Smooth muscle cell (in vitro differentiated cells): ENCODE measurements around the gene GRK6. TPM values are rescaled to one million over a fixed set of nuclear protein-coding genes. Genes with fewer than 3 reads are reported as not detected.

Experiments
- DNase-seq: peaks from one replicate; lab custom pipeline; 2025; ENCODE audit not compliant: unreplicated experiment; lab: John Stamatoyannopoulos, UW
- H2AFZ ChIP-seq: fragments of 200-600 bp; sonication (generic); 2 replicates; pipeline ENCODE4 v1.6.0; 2016; ENCODE audit warnings: antibody characterized with exemption, low read depth, mild to moderate bottlenecking
- H3F3A ChIP-seq: fragments of 200-600 bp; sonication (generic); 2 replicates; pipeline ENCODE4 v1.6.0; 2017; ENCODE audit warnings: antibody characterized with exemption, low read depth
- H3K27ac ChIP-seq: fragments of 200-600 bp; sonication (generic); 2 replicates; pipeline ENCODE4 v1.5.1; 2016; ENCODE audit warnings: low read depth, mild to moderate bottlenecking
- H3K27me3 ChIP-seq: fragments of 200-600 bp; sonication (generic); 2 replicates; pipeline ENCODE4 v1.6.1; 2016; ENCODE audit warnings: low read depth, mild to moderate bottlenecking
- H3K36me3 ChIP-seq: fragments of 200-600 bp; sonication (generic); 2 replicates; pipeline ENCODE4 v1.5.1; 2016; ENCODE audit warnings: low read depth
- H3K4me1 ChIP-seq: fragments of 200-600 bp; sonication (generic); 2 replicates; pipeline ENCODE4 v1.5.1; 2016; ENCODE audit warnings: low read depth
- H3K4me2 ChIP-seq: fragments of 200-600 bp; sonication (generic); 2 replicates; pipeline ENCODE4 v1.6.0; 2016; ENCODE audit warnings: mild to moderate bottlenecking
- H3K4me3 ChIP-seq: fragments of 200-600 bp; sonication (generic); 2 replicates; pipeline ENCODE4 v1.5.1; 2016; ENCODE audit warnings: mild to moderate bottlenecking
- H3K79me2 ChIP-seq: fragments of 200-600 bp; sonication (generic); 2 replicates; pipeline ENCODE4 v1.6.0; 2016; ENCODE audit warnings: low read depth, mild to moderate bottlenecking
- H3K9ac ChIP-seq: fragments of 200-600 bp; sonication (generic); 2 replicates; pipeline ENCODE4 v1.6.0; 2016; ENCODE audit warnings: low read depth
- H3K9me3 ChIP-seq: fragments of 200-600 bp; sonication (generic); replicated peaks from 2 replicates; pipeline ENCODE4 v1.5.1; 2016; ENCODE audit warnings: low read depth
- H4K20me1 ChIP-seq: fragments of 200-600 bp; sonication (generic); 2 replicates; pipeline ENCODE4 v1.6.0; 2016; ENCODE audit warnings: low read depth
- WGBS: methylation state at CpG from one replicate; pipeline ENCODE4 v1.1.7; 2016; ENCODE audit warnings: low lambda C conversion rate; 5-methylcytosine and 5-hydroxymethylcytosine counted together
- polyA plus RNA-seq: library from polyadenylated mRNA; unstranded; fragments of >200 nt; fragmentation: Nextera tagmentation; extraction: Ambion mirVana; gene quantifications from 2 replicates; pipeline ENCODE4 v1.2.1, GENCODE V29; 2016
- total RNA-seq: library from RNA; depleted of rRNA; stranded (reverse); fragments of >200 nt; gene quantifications from 2 replicates; pipeline ENCODE4 v1.2.3, GENCODE V29; 2014
- TF ChIP-seq, protein P1 (sequence below): fragments of 200-600 bp; sonication (generic); IDR thresholded peaks from 2 replicates; pipeline ENCODE4 v1.5.1; 2017; ENCODE audit warnings: borderline replicate concordance, mild to moderate bottlenecking, antibody characterized with exemption; ENCODE audit not compliant: insufficient read depth, poor library complexity, severe bottlenecking

The GRK6 gene
- total and polyA plus RNA-seq, 2 experiments from 2014 or later, result 20.8 to 28.5 TPM

DNA sequence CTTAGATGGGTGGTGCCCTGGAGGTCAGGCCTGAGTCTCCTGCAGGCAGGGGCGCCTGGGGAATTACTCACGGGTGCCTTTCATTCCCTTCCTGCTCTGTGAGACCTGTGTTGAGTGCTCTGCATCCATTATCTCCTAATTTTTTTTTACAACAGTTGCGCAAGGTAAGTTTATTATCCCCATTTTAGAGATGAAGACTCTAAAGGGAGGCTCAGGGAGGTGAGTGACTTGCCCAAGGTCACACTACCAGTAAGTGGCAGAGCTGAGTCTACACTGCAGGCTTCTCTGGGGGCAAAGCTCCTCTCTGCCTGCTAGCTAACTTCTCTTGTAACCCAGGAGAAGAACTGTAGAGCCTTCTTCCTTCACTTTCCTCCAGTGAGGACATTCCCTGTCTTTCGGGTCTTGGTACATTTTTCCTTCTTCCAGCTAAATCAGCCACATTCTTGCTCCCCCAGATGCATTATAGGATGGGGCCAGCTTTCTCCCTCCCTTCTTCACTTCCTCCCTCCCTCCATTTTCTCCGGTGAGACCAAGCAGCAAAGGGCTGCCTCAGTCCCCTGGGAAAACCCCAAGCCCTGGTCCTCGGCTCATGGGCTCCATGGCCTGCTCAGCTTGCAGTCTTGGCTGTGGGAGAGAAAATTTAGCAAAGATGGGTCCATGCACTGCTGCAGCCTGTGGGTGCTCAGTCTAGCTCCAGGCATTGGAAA, 21.9 kb downstream of the GRK6 start:
- DNase-seq, result no peak
- H3K4me1 ChIP-seq, result peaks cover 13% of the 10 kb centered on the region
- peaks cover 9% of the 10 kb centered on the region for H3F3A ChIP-seq
- H3K4me3 ChIP-seq, result no peak overlapping the region
- H3K27me3 ChIP-seq, result no peaks in the 10 kb centered on the region
- 91% methylated on average over 6 of the region's 6 CpGs for WGBS
- TF ChIP-seq, protein P1, sequence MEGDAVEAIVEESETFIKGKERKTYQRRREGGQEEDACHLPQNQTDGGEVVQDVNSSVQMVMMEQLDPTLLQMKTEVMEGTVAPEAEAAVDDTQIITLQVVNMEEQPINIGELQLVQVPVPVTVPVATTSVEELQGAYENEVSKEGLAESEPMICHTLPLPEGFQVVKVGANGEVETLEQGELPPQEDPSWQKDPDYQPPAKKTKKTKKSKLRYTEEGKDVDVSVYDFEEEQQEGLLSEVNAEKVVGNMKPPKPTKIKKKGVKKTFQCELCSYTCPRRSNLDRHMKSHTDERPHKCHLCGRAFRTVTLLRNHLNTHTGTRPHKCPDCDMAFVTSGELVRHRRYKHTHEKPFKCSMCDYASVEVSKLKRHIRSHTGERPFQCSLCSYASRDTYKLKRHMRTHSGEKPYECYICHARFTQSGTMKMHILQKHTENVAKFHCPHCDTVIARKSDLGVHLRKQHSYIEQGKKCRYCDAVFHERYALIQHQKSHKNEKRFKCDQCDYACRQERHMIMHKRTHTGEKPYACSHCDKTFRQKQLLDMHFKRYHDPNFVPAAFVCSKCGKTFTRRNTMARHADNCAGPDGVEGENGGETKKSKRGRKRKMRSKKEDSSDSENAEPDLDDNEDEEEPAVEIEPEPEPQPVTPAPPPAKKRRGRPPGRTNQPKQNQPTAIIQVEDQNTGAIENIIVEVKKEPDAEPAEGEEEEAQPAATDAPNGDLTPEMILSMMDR, result no peak
- no peak overlapping the region for H2AFZ ChIP-seq
- no peaks in the 10 kb centered on the region for H3K79me2 ChIP-seq
- H3K36me3 ChIP-seq, result no peaks in the 10 kb centered on the region
- peaks cover 21% of the 10 kb centered on the region for H4K20me1 ChIP-seq
- H3K9me3 ChIP-seq, result no peaks in the 10 kb centered on the region
- H3K9ac ChIP-seq, result no peak overlapping the region
- peak overlapping the region; percentile 97 for H3K4me2 ChIP-seq
- H3K27ac ChIP-seq, result no peak overlapping the region

DNA sequence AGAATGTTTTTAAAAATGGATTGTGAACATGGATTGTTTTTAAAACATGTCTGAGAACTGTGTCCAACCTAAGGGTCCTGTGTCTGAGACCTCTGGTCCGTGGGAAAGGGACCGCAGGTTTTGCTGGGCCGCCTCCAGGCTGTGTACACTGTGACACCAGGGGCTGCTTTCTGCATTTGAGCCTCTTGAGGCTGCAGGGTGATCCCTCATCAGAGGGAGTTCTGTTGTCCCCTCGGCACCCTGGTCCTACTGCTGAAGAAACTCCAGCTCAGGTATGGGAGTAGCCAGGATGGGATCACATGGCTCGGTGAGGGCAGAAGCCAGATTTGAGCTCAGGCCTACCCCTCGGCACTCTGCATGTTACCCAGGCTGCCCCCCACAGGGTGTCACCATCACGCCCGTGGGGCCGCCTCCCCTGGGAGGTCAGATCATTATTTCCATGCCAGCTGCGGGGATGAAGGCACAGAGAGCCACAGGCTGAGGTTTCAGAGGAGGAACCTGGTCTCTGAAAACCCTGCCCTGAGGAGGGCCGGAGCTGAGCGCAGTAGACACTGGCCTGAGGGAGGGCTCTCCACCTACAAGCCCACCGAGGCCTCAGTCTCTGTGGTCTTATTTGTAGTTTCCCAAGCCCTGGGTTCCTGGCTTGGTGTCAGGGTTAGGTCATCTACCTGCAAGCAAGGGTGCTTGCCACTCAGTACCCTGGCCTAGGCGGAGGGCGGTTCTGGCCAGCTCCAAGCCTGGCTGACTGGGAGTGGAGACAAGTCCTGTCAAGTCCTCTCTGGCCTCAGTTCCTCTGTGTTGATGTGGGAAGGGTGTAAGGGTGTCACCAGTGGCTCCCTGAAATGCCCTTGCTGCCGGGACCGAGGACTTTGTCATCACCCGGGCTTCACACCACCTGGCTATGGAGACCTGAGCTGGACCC, 22.9 kb downstream of the GRK6 start:
- H3K9ac ChIP-seq, result no peak overlapping the region
- H3K4me3 ChIP-seq, result no peak overlapping the region
- H3K4me2 ChIP-seq, result no peak overlapping the region

DNA sequence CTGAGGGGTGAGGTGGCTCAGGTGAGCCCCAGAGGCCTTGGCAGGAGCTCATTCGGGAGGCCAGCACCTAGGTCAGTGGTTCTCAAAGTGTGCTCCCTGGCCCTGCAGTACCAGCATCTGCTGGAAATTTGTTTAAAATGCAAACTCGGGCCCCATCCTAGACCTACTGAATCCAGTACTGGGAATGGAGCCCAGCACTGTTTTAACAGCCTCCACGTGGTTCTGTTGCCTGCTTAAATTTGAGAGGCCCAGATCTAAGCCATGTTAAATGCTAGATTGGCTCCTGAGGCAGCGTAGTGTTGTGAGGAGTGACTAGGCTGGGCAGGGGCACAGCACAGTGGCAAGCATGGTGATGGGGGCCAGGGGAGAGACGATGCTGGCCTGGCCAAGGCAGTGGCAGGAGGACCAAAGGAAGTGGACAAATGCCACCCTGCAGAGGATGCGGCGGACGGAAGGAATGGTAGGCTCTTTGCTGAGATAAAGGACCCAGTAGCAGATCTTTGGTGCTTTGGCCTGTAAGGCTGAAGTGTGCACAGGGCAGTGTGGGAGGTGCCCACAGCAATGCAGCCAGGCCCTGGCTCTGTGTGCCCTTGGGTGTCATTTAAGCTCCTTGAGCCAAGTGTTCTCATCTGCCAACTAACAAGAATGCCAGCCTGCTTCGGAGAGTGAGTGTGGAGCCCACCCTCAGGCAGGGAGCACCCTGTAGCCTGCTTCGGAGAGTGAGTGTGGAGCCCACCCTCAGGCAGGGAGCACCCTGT, 24.4 kb downstream of the GRK6 start:
- DNase-seq, result no peak
- Histone ChIP-seq H3K4me3 (no peak overlapping the region), H2AFZ (no peak overlapping the region), H3F3A (peaks cover 12% of the 10 kb centered on the region), H3K9me3 (no peaks in the 10 kb centered on the region), H3K27me3 (no peaks in the 10 kb centered on the region), H3K36me3 (no peaks in the 10 kb centered on the region), H3K9ac (no peak overlapping the region), H4K20me1 (peaks cover 37% of the 10 kb centered on the region), H3K79me2 (no peaks in the 10 kb centered on the region), H3K27ac (no peak overlapping the region), H3K4me2 (no peak overlapping the region), H3K4me1 (peaks cover 17% of the 10 kb centered on the region)
- 95% methylated on average over 10 of the region's 10 CpGs for WGBS
- TF ChIP-seq, protein P1, result no peak

More for the DNA sequence above, 22.9 kb downstream of the GRK6 start:
- TF ChIP-seq, protein P1, result no peak
- Histone ChIP-seq H2AFZ (no peak overlapping the region), H3F3A (peaks cover 9% of the 10 kb centered on the region), H3K9me3 (no peaks in the 10 kb centered on the region), H3K4me1 (peaks cover 19% of the 10 kb centered on the region), H4K20me1 (peaks cover 26% of the 10 kb centered on the region), H3K79me2 (no peaks in the 10 kb centered on the region), H3K36me3 (no peaks in the 10 kb centered on the region), H3K27me3 (no peaks in the 10 kb centered on the region), H3K27ac (no peak overlapping the region)
- 93% methylated on average over 18 of the region's 18 CpGs for WGBS
- DNase-seq, result no peak
